T47D (cell line): ENCODE measurements around the gene UBE2E1.
A peak's percentile ranks its signal among the peaks of the same experiment; 100 is the strongest.

Experiments used
- DNase-seq, 2 experiments: peaks; one replicate each; pipeline versions ENCODE4 v3.0.0 to v3.0.0-alpha.2; 2011 to 2012; ENCODE audit warnings: low read depth in 1 of 2, low spot score in 1 of 2
- JUND ChIP-seq: IDR thresholded peaks from 2 replicates; pipeline ENCODE4 v1.6.1; 2012; ENCODE audit warnings: low read depth
- in situ Hi-C: cut with HindIII; loops from 2 replicates; pipeline ENCODE4 v1.10.0; 2016; ENCODE audit warnings: low sequenced_read_pairs, low pct_unique_long_range_greater_than_20kb

The UBE2E1 gene

DNA sequence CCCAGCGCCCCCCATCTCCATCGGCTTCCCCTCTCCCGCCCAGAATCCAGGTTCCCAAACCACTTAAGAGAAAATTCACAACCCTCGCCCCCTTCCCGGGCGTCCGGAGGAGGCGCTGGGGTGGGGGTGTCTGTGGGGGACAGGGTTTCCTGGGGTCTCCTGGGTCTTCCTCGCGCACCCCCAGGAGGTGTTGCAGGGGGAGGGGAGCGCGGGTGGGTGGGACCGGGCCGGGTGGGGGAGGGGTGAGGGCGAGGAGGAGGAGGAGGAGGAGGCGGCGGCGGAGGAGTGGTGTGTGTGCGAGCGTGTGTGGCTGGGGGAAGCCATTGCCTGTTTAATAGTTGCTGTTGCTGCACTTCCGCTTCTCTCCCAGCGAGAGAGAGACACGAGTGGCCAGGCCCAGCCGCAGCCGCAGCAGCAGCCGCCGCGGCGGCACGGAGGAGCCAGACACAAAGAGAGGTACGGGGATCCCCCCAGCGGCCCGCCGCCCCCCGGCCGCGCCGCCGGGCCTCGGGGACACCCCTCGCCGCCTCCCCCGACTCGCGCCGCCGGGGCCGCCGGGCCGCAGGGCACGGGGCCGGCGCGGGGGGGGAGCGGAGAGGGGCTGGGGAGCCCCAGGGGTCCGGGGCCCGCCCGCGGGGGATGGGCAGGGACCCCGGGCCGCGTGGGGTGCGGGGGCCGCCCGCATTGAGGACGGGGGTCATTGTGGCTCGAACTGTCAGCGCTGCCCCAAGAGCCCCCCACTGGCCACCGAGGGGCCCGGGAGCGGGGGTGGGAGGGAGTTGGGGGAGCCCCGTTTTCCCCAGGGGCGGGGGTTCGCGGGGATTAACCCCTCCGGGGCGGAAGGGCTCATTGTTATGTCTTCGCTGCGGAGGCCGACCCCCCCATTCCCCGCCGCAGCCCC is at the start of gene UBE2E1:
Gene UBE2E1, plus strand, starts transcription at position 323 of the 901 bp plus-strand sequence. CDS start 1,315 bp downstream, outside the sequence.
- in situ Hi-C loops = no loop called here
- TF ChIP-seq JUND = no peak
- peak; percentile 79 to 81 for DNase-seq

DNA sequence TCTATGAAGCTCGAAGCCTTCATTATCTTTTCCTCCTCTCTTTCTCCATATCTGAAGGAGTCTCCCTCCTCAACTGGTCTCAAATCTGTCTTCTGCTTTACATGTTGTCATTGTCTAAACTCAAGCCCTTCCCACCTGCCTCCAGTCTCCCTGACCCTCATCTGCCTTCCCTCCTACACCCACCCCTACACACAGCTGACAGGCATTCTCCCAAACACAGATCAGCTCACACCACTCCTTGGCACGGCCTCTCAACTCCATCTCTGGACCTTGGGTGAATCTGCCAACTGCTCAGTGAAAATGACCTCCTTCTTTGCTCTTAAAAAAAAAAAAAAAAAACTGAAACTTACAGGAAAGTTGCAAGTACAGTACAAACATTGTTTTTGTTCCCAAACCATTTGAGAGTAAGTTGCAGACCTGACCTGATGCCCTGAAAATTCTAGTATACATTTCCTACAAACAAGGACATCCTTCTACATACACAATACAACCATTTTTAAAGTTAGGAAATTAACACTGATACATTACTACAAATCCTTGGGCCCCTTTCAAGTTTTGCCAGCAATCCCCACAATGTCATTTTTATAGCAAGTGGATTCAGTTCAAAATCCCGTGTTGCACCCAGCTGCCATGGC is 49.4 kb upstream of the UBE2E1 start:
- DNase-seq = no peak
- in situ Hi-C loops = no loop called here
- TF ChIP-seq JUND = no peak

DNA sequence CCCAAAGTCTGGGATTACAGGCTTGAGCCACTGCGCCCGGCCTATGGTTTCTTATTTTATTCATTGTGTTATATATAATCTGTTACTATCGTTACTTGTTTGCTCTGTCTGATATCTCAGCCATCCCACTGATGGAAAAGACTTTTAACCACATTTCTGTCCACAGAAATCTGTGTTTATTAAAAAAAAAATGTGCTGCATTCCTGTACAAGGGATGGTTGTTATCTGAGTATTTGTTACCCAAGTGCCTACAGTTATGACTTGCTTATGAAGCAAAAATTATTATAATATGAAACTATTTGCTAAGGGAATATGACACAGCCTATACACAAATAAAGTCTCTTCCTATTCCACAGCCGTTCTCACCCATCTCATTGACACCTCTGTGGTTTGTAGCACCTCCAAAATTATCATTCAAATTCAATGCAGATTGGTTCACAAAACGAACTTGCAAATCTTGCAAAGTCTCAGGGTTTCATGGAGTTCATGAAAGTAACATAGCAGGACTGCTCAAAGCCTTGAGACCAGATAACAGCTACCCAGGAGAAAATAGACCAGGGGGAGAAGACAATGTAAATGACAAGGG is 47.4 kb upstream of the UBE2E1 start:
- no peak for TF ChIP-seq JUND
- DNase-seq = no peak
- in situ Hi-C loops = no loop called here

GRCh38 chr3:23760325-23760724 is 45.4 kb upstream of the UBE2E1 start:
- peak in 1 of 2 experiments; percentile 22 for DNase-seq
- no peak for TF ChIP-seq JUND
- in situ Hi-C loops = no loop called here

GRCh38 chr3:23760871-23761373 is 44.8 kb upstream of the UBE2E1 start:
- DNase-seq = no peak
- no peak for TF ChIP-seq JUND
- in situ Hi-C loops = no loop called here

GRCh38 chr3:23761440-23761896 is 44.3 kb upstream of the UBE2E1 start:
- in situ Hi-C loops = no loop called here
- peak; percentile 22 to 66 for DNase-seq
- TF ChIP-seq JUND = no peak

DNA sequence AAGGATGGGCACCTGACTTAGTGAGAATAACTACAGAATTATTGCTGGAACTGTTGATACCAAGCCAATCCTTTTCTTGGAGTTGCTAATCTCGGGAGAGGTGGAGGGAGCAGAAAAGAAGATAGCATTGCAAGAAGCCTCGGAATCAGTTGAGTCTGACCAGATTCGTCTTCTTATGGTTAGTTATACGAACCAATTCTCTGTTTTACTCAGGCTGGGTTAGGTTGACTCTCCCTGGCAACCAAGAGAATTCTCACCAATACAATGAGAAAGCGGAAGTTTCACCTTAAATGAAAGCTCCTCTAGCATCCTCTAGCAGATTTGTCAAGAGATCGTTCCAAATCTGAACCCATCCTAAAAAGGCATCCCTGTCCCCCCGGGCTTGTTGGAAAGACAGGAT is 43.5 kb upstream of the UBE2E1 start:
- no peak for TF ChIP-seq JUND
- DNase-seq = no peak
- in situ Hi-C loops = no loop called here

DNA sequence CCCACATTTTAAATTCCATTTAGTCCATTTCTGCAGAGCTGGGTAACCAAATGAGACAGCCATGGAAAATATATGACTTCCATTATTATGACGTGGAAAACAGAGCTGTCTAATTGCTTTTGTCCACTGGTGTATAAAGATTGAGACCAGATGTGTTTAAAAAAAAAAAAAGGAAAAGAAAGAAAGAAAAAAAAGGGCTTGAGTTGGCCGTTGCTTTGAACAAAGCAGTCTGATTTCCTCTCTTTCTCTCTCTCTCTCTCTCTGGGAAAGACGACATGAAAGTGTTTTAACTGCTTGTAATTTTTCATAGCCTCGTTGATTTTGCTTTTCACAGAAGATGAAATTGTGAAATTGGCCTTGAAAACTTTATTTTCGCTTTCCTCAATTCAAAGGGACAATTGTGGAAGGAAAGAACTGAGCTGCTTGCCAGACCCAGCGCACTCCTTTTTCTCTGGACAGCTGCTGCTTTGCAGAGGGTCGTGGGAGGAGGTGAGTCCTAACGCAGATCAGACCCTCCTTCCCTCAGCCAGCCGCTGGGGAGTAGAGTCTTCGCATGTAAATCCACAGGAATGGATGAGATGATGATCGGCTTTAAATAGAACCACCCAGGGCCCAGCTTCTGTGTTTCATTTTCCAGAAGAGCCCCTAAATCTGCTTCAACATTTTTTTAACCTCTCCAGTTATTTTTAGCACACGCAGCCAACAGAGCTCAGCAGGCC is 42.8 kb upstream of the UBE2E1 start:
- in situ Hi-C loops = no loop called here
- TF ChIP-seq JUND = no peak
- DNase-seq = no peak

GRCh38 chr3:23764407-23764806 is 41.3 kb upstream of the UBE2E1 start:
- TF ChIP-seq JUND = no peak
- no peak for DNase-seq
- in situ Hi-C loops = no loop called here

DNA sequence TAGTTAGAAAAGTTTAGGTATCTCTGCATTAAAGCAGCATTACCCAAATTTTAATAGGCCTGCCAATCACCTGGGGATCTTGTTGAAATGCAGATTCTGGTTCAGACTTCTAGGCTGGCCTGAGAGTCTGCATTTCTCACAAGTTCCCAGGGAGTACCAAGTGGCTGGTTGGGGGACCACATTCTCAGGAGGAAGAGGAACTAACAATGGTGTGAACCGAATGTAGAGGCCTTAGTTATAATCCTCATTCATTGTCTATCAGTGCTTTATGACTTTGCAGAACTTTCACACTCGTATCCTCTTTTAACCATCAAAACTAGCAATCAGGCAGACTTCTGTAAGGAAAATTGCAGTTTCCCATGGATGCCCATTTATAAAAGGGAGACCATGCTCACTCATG is 38.2 kb upstream of the UBE2E1 start:
- DNase-seq = no peak
- in situ Hi-C loops = no loop called here
- no peak for TF ChIP-seq JUND

GRCh38 chr3:23775254-23775909 is 30.4 kb upstream of the UBE2E1 start:
- in situ Hi-C loops = no loop called here
- DNase-seq = no peak

More at GRCh38 chr3:23775254-23775909, 30.4 kb upstream of the UBE2E1 start:
- TF ChIP-seq JUND = no peak
